GM12878 (cell line): ENCODE data around the gene C22orf15. TPM values are rescaled to one million over a fixed set of nuclear protein-coding genes. Genes with fewer than 3 reads are reported as not detected.

Experiments
- CHD1 ChIP-seq: IDR thresholded peaks from 2 replicates; pipeline ENCODE4 v1.6.1; 2012; ENCODE audit warnings: low read depth, low read length, improper control_type of control experiment
- KAT2A ChIP-seq: conservative IDR thresholded peaks from 2 replicates; pipeline ENCODE4 v1.6.1; 2011; ENCODE audit warnings: low read depth, low read length; ENCODE audit not compliant: control insufficient read depth
- KDM1A ChIP-seq: fragments of 200-600 bp; sonication (generic); IDR thresholded peaks from 2 replicates; pipeline ENCODE4 v1.6.1; 2016; ENCODE audit warnings: borderline replicate concordance
- MLLT1 ChIP-seq: fragments of 450-650 bp; IDR thresholded peaks from 2 replicates; pipeline ENCODE4 v1.6.1; 2016; ENCODE audit warnings: mild to moderate bottlenecking
- NRF1 ChIP-seq: conservative IDR thresholded peaks from 2 replicates; pipeline ENCODE4 v1.6.1; 2011; ENCODE audit warnings: mild to moderate bottlenecking, low read depth, low read length, improper control_type of control experiment
- RB1 ChIP-seq: fragments of 450-650 bp; formaldehyde crosslinking; IDR thresholded peaks from 2 replicates; pipeline ENCODE4 v1.6.1; 2017; ENCODE audit warnings: mild to moderate bottlenecking, borderline replicate concordance
- REST ChIP-seq: IDR thresholded peaks from 2 replicates; pipeline ENCODE4 v1.6.1; 2012; ENCODE audit warnings: mild to moderate bottlenecking, low read depth, low read length
- TBL1XR1 ChIP-seq: IDR thresholded peaks from 2 replicates; pipeline ENCODE4 v1.6.1; 2012; ENCODE audit warnings: low read depth, low read length, improper control_type of control experiment
- ZBTB4 ChIP-seq: fragments of 450-650 bp; formaldehyde crosslinking; IDR thresholded peaks from 2 replicates; pipeline ENCODE4 v1.4.0; 2022; ENCODE audit warnings: mild to moderate bottlenecking, moderate library complexity
- ZBTB40 ChIP-seq: fragments of 450-650 bp; IDR thresholded peaks from 2 replicates; pipeline ENCODE4 v1.6.1; 2016; ENCODE audit warnings: mild to moderate bottlenecking, moderate library complexity, borderline replicate concordance
- ZNF217 ChIP-seq: fragments of 450-650 bp; IDR thresholded peaks from 2 replicates; pipeline ENCODE4 v1.6.1; 2017; ENCODE audit warnings: antibody characterized with exemption, mild to moderate bottlenecking
- polyA plus RNA-seq, 11 experiments: library from polyadenylated mRNA; depleted of rRNA in 4 of 11; unstranded in 6 of 11; stranded (reverse) in 5 of 11; fragments of >200 nt; fragmentation: Nextera tagmentation in 4 of 11; fragmentation: Illumina TruSeq in 1 of 11; extraction: Ambion mirVana in 4 of 11; extraction: Trizol in 1 of 11; gene quantifications; 1 replicate in 1 of 11; 2 replicates in 10 of 11; pipeline versions ENCODE4 v1.2.1 to v1.2.3, GENCODE V29; 2011 to 2016; ENCODE audit warnings: inconsistent platforms in 2 of 11, missing spikeins in 2 of 11, low read depth in 1 of 11
- total RNA-seq, 4 experiments: library from RNA; depleted of rRNA in 3 of 4; stranded (reverse); fragments of >200 nt in 3 of 4; fragmentation: Illumina TruSeq in 1 of 4; extraction: Trizol in 1 of 4; gene quantifications; 2 replicates each; pipeline versions ENCODE4 v1.2.1 to v1.2.3, GENCODE V29; 2013 to 2021

Gene C22orf15
- total and polyA plus RNA-seq, 10 of the 15 experiments (the other 5 are each of a cell fraction or from before 2014, with no cell fraction given): 0.05 to 0.47 (median 0.13) TPM; not detected in 3

GRCh38 chr22:23749841-23750301, 12.9 kb upstream of the C22orf15 start (continued):
- TF ChIP-seq ZBTB40 (no peak), ZNF217 (no peak), KAT2A (no peak), REST (no peak), KDM1A (no peak), TBL1XR1 (no peak), ZBTB4 (CRISPR knock-in tag) (no peak), RB1 (no peak), MLLT1 (no peak), CHD1 (no peak), NRF1 (no peak)
- TF ChIP-seq, all 136 proteins: peak for 0
